Measurements from ENCODE around the gene TMEM200A.

- TF ChIP-seq CTCF (IDR thresholded peaks at IDR 0.05 in 4 of 5, conservative IDR thresholded peaks at IDR 0.05 in 1 of 5), result no peak
- TF ChIP-seq POLR2A (IDR thresholded peaks at IDR 0.05), result no peak
Observed at GRCh38 chr6:130371921-130372420, 6.2 kb downstream of the TMEM200A start.
